HEK293 (cell line): Measurements from ENCODE around the gene SCP2D1.

ENCODE experiments used
- CTCF ChIP-seq: fragments of 450-650 bp; formaldehyde crosslinking; IDR thresholded peaks from 2 replicates; pipeline ENCODE4 v1.5.1; 2016; ENCODE audit warnings: missing biosample characterization, missing genetic modification characterization
- EGR2 ChIP-seq: fragments of 450-650 bp; formaldehyde crosslinking; IDR thresholded peaks from 2 replicates; pipeline ENCODE4 v1.5.1; 2016; ENCODE audit warnings: low read depth, missing biosample characterization, missing genetic modification characterization
- GLIS2 ChIP-seq: fragments of 450-650 bp; formaldehyde crosslinking; IDR thresholded peaks from 2 replicates; pipeline ENCODE4 v1.5.1; 2016; ENCODE audit warnings: missing biosample characterization, missing genetic modification characterization
- MZF1 ChIP-seq: fragments of 450-650 bp; formaldehyde crosslinking; IDR thresholded peaks from 2 replicates; pipeline ENCODE4 v1.5.1; 2017; ENCODE audit warnings: missing biosample characterization, missing genetic modification characterization, borderline replicate concordance
- PRDM1 ChIP-seq: fragments of 450-650 bp; formaldehyde crosslinking; IDR thresholded peaks from 2 replicates; pipeline ENCODE4; 2016; ENCODE audit warnings: missing biosample characterization, missing genetic modification characterization
- SP2 ChIP-seq: fragments of 450-650 bp; formaldehyde crosslinking; IDR thresholded peaks from 2 replicates; pipeline ENCODE4 v1.5.1; 2016; ENCODE audit warnings: missing biosample characterization, missing genetic modification characterization
- ZBTB11 ChIP-seq: fragments of 450-650 bp; formaldehyde crosslinking; conservative IDR thresholded peaks from 2 replicates; pipeline ENCODE4 v1.5.1; 2016; ENCODE audit warnings: low read depth, missing biosample characterization, missing genetic modification characterization
- ZBTB17 ChIP-seq: fragments of 450-650 bp; formaldehyde crosslinking; IDR thresholded peaks from 2 replicates; pipeline ENCODE4 v1.5.1; 2016; ENCODE audit warnings: missing biosample characterization, missing genetic modification characterization
- ZBTB20 ChIP-seq: fragments of 450-650 bp; formaldehyde crosslinking; IDR thresholded peaks from 2 replicates; pipeline ENCODE4 v1.5.1; 2016; ENCODE audit warnings: missing biosample characterization, missing genetic modification characterization
- ZBTB48 ChIP-seq: fragments of 450-650 bp; formaldehyde crosslinking; IDR thresholded peaks from 2 replicates; pipeline ENCODE4 v1.5.1; 2016; ENCODE audit warnings: missing biosample characterization, missing genetic modification characterization
- ZBTB8A ChIP-seq: fragments of 450-650 bp; formaldehyde crosslinking; IDR thresholded peaks from 2 replicates; pipeline ENCODE4 v1.5.1; 2016; ENCODE audit warnings: missing biosample characterization, missing genetic modification characterization
- ZFHX2 ChIP-seq: fragments of 450-650 bp; formaldehyde crosslinking; conservative IDR thresholded peaks from 2 replicates; pipeline ENCODE4 v1.5.1; 2016; ENCODE audit warnings: missing biosample characterization, missing genetic modification characterization
- ZFP37 ChIP-seq: fragments of 450-650 bp; formaldehyde crosslinking; IDR thresholded peaks from 2 replicates; pipeline ENCODE4 v1.5.1; 2016; ENCODE audit warnings: missing biosample characterization, missing genetic modification characterization
- ZNF132 ChIP-seq: fragments of 450-650 bp; formaldehyde crosslinking; IDR thresholded peaks from 2 replicates; pipeline ENCODE4 v1.5.1; 2017; ENCODE audit warnings: missing biosample characterization, missing genetic modification characterization, borderline replicate concordance
- ZNF133 ChIP-seq: fragments of 450-650 bp; formaldehyde crosslinking; IDR thresholded peaks from 2 replicates; pipeline ENCODE4 v1.5.1; 2016; ENCODE audit warnings: missing biosample characterization, missing genetic modification characterization
- ZNF2 ChIP-seq: fragments of 450-650 bp; formaldehyde crosslinking; IDR thresholded peaks from 2 replicates; pipeline ENCODE4 v1.5.1; 2016; ENCODE audit warnings: missing biosample characterization, missing genetic modification characterization
- ZNF366 ChIP-seq: fragments of 450-650 bp; formaldehyde crosslinking; conservative IDR thresholded peaks from 2 replicates; pipeline ENCODE4 v1.5.1; 2016; ENCODE audit warnings: missing biosample characterization, missing genetic modification characterization
- ZNF404 ChIP-seq: fragments of 450-650 bp; formaldehyde crosslinking; IDR thresholded peaks from 2 replicates; pipeline ENCODE4 v1.5.1; 2017; ENCODE audit warnings: missing biosample characterization, missing genetic modification characterization
- ZNF518A ChIP-seq: fragments of 450-650 bp; formaldehyde crosslinking; conservative IDR thresholded peaks from 2 replicates; pipeline ENCODE4 v1.5.1; 2016; ENCODE audit warnings: low read depth, missing biosample characterization, missing genetic modification characterization
- ZNF600 ChIP-seq: fragments of 450-650 bp; formaldehyde crosslinking; IDR thresholded peaks from 2 replicates; pipeline ENCODE4 v1.5.1; 2016; ENCODE audit warnings: missing biosample characterization, missing genetic modification characterization
- ZNF610 ChIP-seq: fragments of 450-650 bp; formaldehyde crosslinking; IDR thresholded peaks from 2 replicates; pipeline ENCODE4 v1.5.1; 2016; ENCODE audit warnings: missing biosample characterization, missing genetic modification characterization, borderline replicate concordance
- ZNF76 ChIP-seq: fragments of 450-650 bp; formaldehyde crosslinking; IDR thresholded peaks from 2 replicates; pipeline ENCODE4; 2016; ENCODE audit warnings: low read depth, missing biosample characterization, missing genetic modification characterization, borderline replicate concordance
- ZNF830 ChIP-seq: fragments of 450-650 bp; IDR thresholded peaks from 2 replicates; pipeline ENCODE4 v1.5.0; 2018; ENCODE audit warnings: missing biosample characterization, missing genetic modification characterization, low read depth, mild to moderate bottlenecking, moderate library complexity
- ZSCAN30 ChIP-seq: fragments of 450-650 bp; IDR thresholded peaks from 2 replicates; pipeline ENCODE4 v1.5.1; 2018; ENCODE audit warnings: missing biosample characterization, mild to moderate bottlenecking, missing genetic modification characterization, moderate library complexity

SCP2D1 gene

GRCh38 chr20:18793625-18794427, 19.8 kb upstream of the SCP2D1 start (continued):
- TF ChIP-seq ZNF133 (tag by site-specific recombination) (no peak), ZNF600 (tag by site-specific recombination) (peak; percentile 45; the same call in 1 of the 2 replicates), ZBTB48 (tag by site-specific recombination) (peak; percentile 99), GLIS2 (0 out of 2 replicates have a peak, but pooled peaks have one; percentile 11), ZNF404 (tag by site-specific recombination) (no peak), ZFHX2 (tag by site-specific recombination) (peak; percentile 25; the same call in 1 of the 2 replicates), ZNF610 (tag by site-specific recombination) (peak; percentile 11; the same call in 1 of the 2 replicates), ZBTB17 (peak; percentile 90), ZNF518A (tag by site-specific recombination) (peak; percentile 100), SP2 (tag by site-specific recombination) (peak; percentile 79), ZNF830 (tag by site-specific recombination) (no peak), ZBTB11 (tag by site-specific recombination) (peak; percentile 86), EGR2 (peak; percentile 22; the same call in 1 of the 2 replicates), ZFP37 (tag by site-specific recombination) (0 out of 2 replicates have a peak, but pooled peaks have one; percentile 47), ZNF76 (peak; percentile 95), ZSCAN30 (tag by site-specific recombination) (peak; percentile 24; the same call in 1 of the 2 replicates), ZNF2 (tag by site-specific recombination) (0 out of 2 replicates have a peak, but pooled peaks have one; percentile 20), ZNF366 (tag by site-specific recombination) (no peak), PRDM1 (peak; percentile 72), CTCF (tag by site-specific recombination) (peak; percentile 83), MZF1 (peak; percentile 99), ZNF132 (tag by site-specific recombination) (no peak), ZBTB20 (tag by site-specific recombination) (peak; percentile 80), ZBTB8A (peak; percentile 51)
